HG02973 (cell line): ENCODE measurements around the gene IKZF5.
A peak's percentile ranks its signal among the peaks of the same experiment; 100 is the strongest.

Experiments used
- ATAC-seq: cut with Tn5 transposase; IDR thresholded peaks from one replicate; pipeline ENCODE4 v1.9.1; 2021; ENCODE audit warnings: moderate library complexity; ENCODE audit not compliant: unreplicated experiment

IKZF5 gene

GRCh38 chr10:122983898-122984297 is 24.7 kb downstream of the IKZF5 start:
- ATAC-seq: no peak

GRCh38 chr10:122981066-122981464 is 27.5 kb downstream of the IKZF5 start:
- peak; percentile 3 for ATAC-seq

- peak; percentile 94 for ATAC-seq
Measured at GRCh38 chr10:122980209-122981065, 28.2 kb downstream of the IKZF5 start, which contains the start of gene PSTK. TSS of gene PSTK (plus strand) at chr10:122980401. CDS start at chr10:122980480, 79 bp downstream.

GRCh38 chr10:122974543-122975064 is 34.0 kb downstream of the IKZF5 start:
- ATAC-seq: no peak

GRCh38 chr10:122974023-122974422 is 34.6 kb downstream of the IKZF5 start:
- ATAC-seq: no peak

- no peak for ATAC-seq
Measured at GRCh38 chr10:122968698-122969097, 39.9 kb downstream of the IKZF5 start.

GRCh38 chr10:122966879-122967278 is 41.7 kb downstream of the IKZF5 start:
- ATAC-seq: no peak

- no peak for ATAC-seq
Measured at GRCh38 chr10:122962405-122962804, 46.2 kb downstream of the IKZF5 start.

GRCh38 chr10:122957474-122957873 is 51.1 kb downstream of the IKZF5 start:
- no peak for ATAC-seq

GRCh38 chr10:122955892-122956291 is 52.7 kb downstream of the IKZF5 start:
- ATAC-seq: no peak

- ATAC-seq: no peak
Measured at GRCh38 chr10:122954731-122955050, 53.9 kb downstream of the IKZF5 start.

GRCh38 chr10:122953902-122954730 is 54.5 kb downstream of the IKZF5 start, which contains the start of gene C10orf88:
TSS of gene C10orf88 (minus strand) at chr10:122954227. CDS start at chr10:122954178, 49 bp downstream.
- ATAC-seq: peak; percentile 98

- no peak for ATAC-seq
Measured at GRCh38 chr10:122949296-122949695, 59.3 kb downstream of the IKZF5 start.
